Renal pelvis (tissue), 4 donors: ENCODE results near the gene PAPLN. TPM values are rescaled to one million over a fixed set of nuclear protein-coding genes. Genes with fewer than 3 reads are reported as not detected.

Experiments
- DNase-seq: peaks from one replicate; pipeline ENCODE4 v3.0.0-alpha.2; 2013
- polyA plus RNA-seq, 3 donors: library from polyadenylated mRNA; unstranded; fragments of 120-200 nt; gene quantifications; one replicate each; pipeline ENCODE4 v1.2.1, GENCODE V29; 2013; ENCODE audit not compliant: insufficient read length in 3 of 3

The PAPLN gene
- polyA plus RNA-seq, 3 donors: 19.6 to 40.8 (median 35.3) TPM

DNA sequence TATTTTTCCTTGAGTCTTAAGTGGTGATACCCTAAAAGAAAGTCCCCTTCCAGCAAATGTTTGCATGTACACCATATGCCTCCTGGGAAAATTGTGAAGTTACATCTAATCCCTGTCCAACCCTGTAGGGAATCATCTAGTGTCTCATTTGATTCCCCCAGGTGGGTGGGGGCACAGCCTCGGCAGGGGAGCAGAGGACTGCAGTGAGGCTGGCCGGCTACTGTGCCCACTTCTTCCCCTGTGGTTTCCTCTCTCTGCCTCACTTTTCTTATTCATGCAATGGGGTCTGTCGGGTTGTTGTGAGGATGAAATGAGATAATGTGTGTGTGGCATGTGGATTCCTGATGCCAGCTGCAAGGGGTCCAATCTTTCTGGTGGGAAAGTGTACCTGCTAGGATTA, 6.0 kb downstream of the PAPLN start:
- DNase-seq: no peak

- no peak for DNase-seq
These were observed 6.4 kb downstream of the PAPLN start for GRCh38 chr14:73243748-73244147.

DNA sequence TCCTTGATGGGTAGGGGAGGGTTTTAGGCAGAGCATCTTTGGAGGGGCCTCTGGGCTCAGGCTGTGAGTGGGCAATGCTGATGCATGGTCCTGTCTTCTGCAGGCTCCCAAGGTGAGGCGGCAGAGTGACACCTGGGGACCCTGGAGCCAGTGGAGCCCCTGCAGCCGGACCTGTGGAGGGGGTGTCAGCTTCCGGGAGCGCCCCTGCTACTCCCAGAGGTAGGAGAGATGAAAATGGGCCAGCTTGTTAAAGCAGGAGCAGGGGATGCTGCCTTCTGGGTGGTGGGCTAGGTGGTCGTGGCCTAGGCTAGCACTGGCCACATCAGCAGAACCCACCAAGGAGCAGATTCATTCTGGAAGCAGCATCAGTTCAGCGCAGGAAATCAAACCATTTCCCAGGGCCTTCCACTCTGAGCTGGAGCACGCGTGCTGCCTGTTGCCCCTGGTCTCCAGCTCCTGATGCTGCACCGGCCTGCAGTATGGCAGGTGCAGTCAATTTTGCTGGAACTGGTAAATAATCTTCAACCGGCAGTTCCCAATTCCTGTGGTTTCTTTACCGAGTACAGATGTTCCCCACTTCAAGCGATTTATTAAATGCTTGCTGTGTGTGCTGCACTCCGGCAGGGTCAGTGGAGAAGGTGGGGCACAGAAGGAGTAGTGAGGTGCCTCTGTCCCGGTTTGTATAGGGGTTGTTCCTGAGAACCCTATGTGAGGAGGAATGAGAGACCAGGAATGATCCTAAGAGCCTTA, 7.4 kb downstream of the PAPLN start:
- no peak for DNase-seq

- DNase-seq: no peak
These were observed 8.4 kb downstream of the PAPLN start for GRCh38 chr14:73245480-73246325.

DNA sequence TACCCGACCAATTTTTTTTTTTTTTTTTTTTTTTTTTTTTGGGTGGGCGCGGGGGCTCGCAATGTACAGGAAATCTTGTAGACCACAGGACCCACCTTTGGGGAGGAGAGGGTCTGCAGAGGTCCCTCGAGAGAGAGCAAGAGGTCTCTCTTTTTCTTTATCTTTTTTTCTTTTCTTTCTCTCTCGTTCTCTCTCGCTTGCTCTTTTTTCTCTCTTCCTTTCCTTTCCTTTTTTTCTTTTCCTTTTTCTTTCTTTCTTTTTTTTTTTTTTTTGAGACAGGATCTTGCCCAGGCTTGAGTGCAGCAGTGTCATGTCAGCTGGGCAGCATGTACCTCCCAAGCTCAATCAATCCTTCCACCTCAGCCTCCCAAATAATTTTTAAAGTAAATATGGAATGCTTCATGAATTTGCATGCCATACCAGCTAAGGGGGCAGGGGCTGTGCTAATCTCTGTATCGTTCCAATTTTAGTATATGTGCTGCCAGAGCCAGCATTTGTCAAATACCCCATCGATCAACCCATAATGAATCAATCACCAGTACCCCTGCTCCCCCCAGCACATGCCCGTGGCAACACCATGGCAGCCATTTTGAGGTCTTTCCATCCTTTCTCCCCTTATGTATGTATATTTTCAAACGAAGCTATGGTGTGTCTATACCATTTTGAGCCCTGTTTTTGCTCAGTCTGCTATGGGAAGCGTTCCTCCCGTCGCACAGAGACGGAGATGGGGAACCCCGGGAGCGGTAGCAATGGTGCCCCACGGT, 9.3 kb downstream of the PAPLN start:
- no peak for DNase-seq

DNA sequence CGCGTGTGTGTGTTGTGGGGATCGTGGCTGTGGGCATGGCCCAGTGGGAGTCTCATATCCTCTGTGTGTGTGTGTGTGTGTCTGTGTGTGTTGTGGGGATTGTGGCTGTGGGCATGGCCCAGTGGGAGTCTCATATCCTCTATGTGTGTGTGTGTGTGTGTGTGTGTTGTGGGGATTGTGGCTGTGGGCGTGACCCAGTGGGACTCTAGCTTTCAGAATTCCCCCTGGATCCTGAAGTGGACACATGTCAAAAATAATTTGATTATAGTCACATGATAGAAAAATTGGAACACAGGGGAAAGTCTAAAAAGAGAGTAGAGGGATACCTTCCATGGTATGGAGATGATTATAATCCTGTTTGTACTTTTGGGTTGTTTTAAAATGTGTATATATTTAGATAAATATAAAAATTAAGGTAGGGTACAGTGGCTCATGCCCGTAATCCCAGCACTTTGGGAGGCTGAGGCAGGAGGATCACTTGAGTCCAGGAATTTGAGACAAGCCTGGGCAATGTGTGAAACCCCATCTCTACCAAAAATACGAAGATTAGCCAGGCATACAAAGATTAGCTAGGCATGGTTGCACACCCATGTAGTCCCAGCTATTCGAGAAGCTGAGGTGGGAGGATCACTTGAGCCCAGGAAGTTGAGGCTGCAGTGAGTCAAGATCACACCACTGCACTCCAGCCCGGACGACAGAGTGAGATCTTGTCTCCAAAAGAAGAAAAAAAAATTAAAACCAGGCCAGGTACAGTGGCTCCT, 11.0 kb downstream of the PAPLN start:
- no peak for DNase-seq

GRCh38 chr14:73249108-73249507, 11.8 kb downstream of the PAPLN start:
- DNase-seq: no peak

DNA sequence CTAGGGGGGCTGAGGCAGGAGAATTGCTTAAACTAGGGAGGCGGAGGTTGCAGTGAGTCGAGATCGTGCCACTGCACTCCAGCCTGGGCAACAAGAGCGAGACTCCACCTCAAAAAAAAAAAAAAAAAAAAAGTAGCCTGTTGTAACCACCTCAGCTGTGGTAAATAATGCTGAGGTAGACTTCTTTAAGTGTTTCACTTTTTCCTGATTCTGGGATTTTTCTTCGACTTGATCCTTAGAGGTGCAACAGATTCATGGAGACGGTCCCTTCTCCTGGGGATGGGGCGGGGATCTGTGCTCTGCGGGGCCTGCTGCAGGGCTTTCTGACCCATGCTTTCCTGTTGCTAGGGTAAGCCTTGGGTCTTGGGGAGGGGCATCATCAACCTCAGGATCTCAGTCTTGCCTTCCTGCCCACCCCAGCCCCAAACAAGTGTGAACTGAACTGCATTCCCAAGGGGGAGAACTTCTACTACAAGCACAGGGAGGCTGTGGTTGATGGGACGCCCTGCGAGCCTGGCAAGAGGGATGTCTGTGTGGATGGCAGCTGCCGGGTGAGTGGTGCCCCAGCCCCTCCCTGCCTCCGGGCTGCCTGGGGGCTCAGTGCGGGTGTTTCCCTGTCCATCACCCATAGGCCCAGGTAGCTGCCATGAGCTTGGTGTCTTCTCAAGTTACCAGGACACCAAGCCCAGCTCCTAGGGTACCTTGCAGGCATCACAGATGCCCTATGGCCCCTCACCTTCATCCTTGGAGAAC, 12.4 kb downstream of the PAPLN start:
- no peak for DNase-seq

DNA sequence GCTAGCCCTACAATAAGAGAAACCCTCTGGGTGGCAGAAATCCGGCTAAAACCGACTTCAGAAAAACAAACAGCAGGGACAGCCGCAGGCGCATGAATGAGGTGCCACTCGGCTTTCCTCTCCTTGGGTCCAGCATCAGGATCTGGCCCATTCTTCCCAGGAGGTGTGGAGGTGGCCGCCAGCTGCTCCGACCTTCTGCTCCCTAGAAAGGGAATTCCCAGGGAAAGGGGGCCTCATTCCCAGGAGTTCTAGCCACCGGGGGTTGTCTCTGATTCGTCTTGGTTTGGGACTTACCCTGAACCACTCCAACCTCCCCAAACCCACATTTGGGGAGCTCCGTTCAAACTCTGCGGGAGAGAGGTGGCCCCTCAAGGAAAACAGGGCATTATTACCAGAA, 13.0 kb downstream of the PAPLN start:
- DNase-seq: no peak

GRCh38 chr14:73250781-73251500, 13.6 kb downstream of the PAPLN start:
- DNase-seq: no peak

DNA sequence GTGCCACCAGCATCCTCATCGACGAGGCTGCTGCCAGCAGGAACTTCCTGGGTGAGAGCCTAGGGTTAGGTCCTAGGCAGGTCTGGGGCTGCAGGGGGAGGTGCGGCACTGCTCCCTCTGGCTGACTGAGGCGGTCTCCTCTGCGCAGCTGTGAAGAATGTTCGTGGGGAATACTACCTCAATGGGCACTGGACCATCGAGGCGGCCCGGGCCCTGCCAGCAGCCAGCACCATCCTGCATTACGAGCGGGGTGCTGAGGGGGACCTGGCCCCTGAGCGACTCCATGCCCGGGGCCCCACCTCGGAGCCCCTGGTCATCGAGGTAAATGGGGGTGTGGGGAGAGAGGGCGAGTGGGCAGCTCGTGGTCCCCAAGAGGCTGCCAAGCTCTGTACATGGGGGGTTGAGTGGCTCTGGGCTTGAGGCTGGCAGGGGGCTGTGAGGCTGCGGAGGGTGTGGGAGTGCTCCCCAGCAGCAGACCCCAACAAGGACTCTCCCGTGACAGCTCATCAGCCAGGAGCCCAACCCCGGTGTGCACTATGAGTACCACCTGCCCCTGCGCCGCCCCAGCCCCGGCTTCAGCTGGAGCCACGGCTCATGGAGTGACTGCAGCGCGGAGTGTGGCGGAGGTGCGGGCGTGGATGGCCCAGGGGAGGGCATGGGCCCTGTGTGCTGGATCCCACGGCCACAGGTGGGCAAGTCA, 14.4 kb downstream of the PAPLN start:
- no peak for DNase-seq

DNA sequence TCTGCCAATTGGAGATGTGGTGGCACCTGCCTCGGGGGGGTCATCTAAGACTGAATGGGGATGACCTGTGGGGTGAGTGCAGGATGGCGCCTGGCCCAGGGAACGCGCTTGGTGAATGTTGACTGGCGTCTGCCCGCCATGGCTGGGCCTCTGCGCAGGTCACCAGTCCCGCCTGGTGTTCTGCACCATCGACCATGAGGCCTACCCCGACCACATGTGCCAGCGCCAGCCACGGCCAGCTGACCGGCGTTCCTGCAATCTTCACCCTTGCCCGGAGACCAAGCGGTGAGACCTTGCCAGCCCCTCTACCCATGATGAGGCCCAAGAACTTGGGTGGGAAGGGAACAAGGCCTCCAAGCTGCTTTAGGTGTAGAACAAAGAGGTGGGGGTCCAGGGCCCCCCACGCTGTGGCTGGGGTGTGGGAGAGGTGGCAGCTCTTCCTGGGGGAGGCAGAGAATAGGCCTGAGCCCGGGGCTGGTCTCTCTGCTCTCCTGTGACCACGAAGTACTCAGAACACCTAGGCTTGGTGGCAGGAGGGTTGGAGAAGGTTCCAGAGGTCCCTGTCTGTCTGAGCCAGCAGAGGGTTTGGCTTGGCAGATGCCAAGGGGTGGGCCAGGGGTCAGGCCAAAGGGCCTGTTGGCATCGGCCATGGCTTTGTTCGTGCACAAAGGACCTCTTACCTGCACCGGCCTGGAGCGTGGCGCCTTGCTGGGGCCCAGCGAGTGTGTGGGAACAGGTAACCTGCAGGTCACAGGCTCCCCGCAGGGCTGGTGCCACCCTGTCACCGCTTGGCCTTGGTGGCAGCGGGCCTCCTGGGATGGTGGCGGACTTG, 15.4 kb downstream of the PAPLN start:
- no peak for DNase-seq

GRCh38 chr14:73253323-73253610, 16.0 kb downstream of the PAPLN start:
- no peak for DNase-seq

- DNase-seq: no peak
These were observed 16.4 kb downstream of the PAPLN start for GRCh38 chr14:73253721-73254120.

GRCh38 chr14:73254247-73255004, 17.1 kb downstream of the PAPLN start:
- no peak for DNase-seq

DNA sequence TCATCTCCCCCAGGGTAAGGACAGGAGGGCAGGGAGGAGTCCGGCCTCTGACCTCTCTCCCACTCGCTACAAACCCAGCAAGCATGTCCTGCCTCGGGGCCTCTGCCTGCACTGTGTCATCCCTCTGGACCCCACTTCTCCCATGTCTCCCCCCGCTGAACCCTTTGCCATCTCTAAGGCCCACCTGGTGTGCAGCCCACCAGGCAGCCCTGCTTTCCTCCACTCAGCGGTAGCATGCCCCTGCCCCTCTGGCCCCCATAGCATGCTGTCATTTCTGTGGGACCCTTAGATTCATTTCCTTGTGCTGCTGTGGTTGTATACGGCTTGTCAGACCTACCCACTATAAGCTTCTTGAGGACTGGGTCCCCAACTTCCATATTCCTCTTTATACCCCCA, 17.7 kb downstream of the PAPLN start:
- DNase-seq: no peak

- DNase-seq: no peak
These were observed 18.5 kb downstream of the PAPLN start for GRCh38 chr14:73255693-73256225.

GRCh38 chr14:73258076-73258475, 20.8 kb downstream of the PAPLN start:
- no peak for DNase-seq
